ENCODE results near the gene PI4KB. TPM values are rescaled to one million over a fixed set of nuclear protein-coding genes. Genes with fewer than 3 reads are reported as not detected.

PI4KB gene
- polyA plus RNA-seq, 1 of the 3 experiments (the other 2 are of a cell fraction): 62.9 TPM

GRCh38 chr1:151293093-151293492, 34.1 kb downstream of the PI4KB start:
- H3K9me3 ChIP-seq: no peaks in the 10 kb centered on the region
- H4K20me1 ChIP-seq (ENCODE audit: insufficient read depth): no peaks in the 10 kb centered on the region
- H3K9me2 ChIP-seq: no peaks in the 10 kb centered on the region
- peaks cover 28 to 74% of the 10 kb centered on the region in 2 experiments for H3K36me3 ChIP-seq (replicated peaks in 1 of 2; ENCODE audit: control insufficient read depth in 1 of 2, insufficient read depth in 2 of 2, low read length in 1 of 2)
- peaks cover 11% of the 10 kb centered on the region; the same call in 1 of the 2 replicates for H3K79me2 ChIP-seq (ENCODE audit: insufficient read depth)
- TF ChIP-seq FOXJ3 (CRISPR knock-in tag; IDR thresholded peaks at IDR 0.05) (no peak), RAD21 (IDR thresholded peaks at IDR 0.05; ENCODE audit: low read length) (no peak), REST (IDR thresholded peaks at IDR 0.05; ENCODE audit: low read depth, low read length) (no peak), SIN3A (IDR thresholded peaks at IDR 0.05; ENCODE audit: borderline replicate concordance, low read depth, low read length) (no peak), EP300 (IDR thresholded peaks at IDR 0.05; ENCODE audit: borderline replicate concordance in 1 of 2, low read depth in 1 of 2, low read length in 1 of 2) (no peak), TAF1 (IDR thresholded peaks at IDR 0.05; ENCODE audit: borderline replicate concordance, low read depth, low read length) (no peak), SMC3 (IDR thresholded peaks at IDR 0.05; ENCODE audit: low read depth, low read length) (no peak)
- H3K27ac ChIP-seq (ENCODE audit: low read depth in 2 of 2, low read length in 1 of 2): no peak overlapping the region; a peak in 1 of 4 replicates
- DNase-seq: no peak
- H2AFZ ChIP-seq (ENCODE audit: low read depth): no peak overlapping the region
- no peak overlapping the region for H3K9ac ChIP-seq
- CTCF ChIA-PET: interaction anchor here (1.2 to 7.2 kb wide), 3 partner anchors 9 to 48 kb away, joined by 3 to 87 read pairs (median 4); no protein-coding TSS in a partner anchor
- no peak overlapping the region for H3K4me3 ChIP-seq (ENCODE audit: low read depth in 2 of 2, low read length in 1 of 2)
- no peaks in the 10 kb centered on the region for H3K27me3 ChIP-seq (ENCODE audit: insufficient read depth)
- WGBS (ENCODE audit: low lambda C conversion rate): 95% methylated on average over 4 of the region's 6 CpGs
- H3K4me2 ChIP-seq: no peak overlapping the region
- H3K4me1 ChIP-seq (ENCODE audit: control insufficient read depth in 1 of 2, insufficient read depth in 2 of 2, low read depth in 1 of 2, low read length in 1 of 2): no peaks in the 10 kb centered on the region
- H3F3A ChIP-seq (replicated peaks; ENCODE audit: insufficient read depth): peaks cover 2% of the 10 kb centered on the region
- POLR2A ChIA-PET: interaction anchor here (1.1 kb wide), 1 partner anchor 11 kb away, joined by 3 read pairs; no protein-coding TSS in a partner anchor

- Histone ChIP-seq H3K36me3 (replicated peaks in 1 of 2; ENCODE audit: control insufficient read depth in 1 of 2, insufficient read depth in 2 of 2, low read length in 1 of 2) (peaks cover 22 to 76% of the 10 kb centered on the region in 2 experiments), H3K27ac (ENCODE audit: low read depth in 2 of 2, low read length in 1 of 2) (no peak overlapping the region), H3K9ac (no peak overlapping the region), H3K27me3 (ENCODE audit: insufficient read depth) (no peaks in the 10 kb centered on the region), H4K20me1 (ENCODE audit: insufficient read depth) (no peaks in the 10 kb centered on the region), H3K9me3 (no peaks in the 10 kb centered on the region), H3K79me2 (ENCODE audit: insufficient read depth) (peaks cover 15% of the 10 kb centered on the region; the same call in 1 of the 2 replicates), H3K4me1 (ENCODE audit: control insufficient read depth in 1 of 2, insufficient read depth in 2 of 2, low read depth in 1 of 2, low read length in 1 of 2) (no peaks in the 10 kb centered on the region), H3K4me2 (no peak overlapping the region), H3K9me2 (no peaks in the 10 kb centered on the region), H3F3A (replicated peaks; ENCODE audit: insufficient read depth) (peaks cover 2% of the 10 kb centered on the region), H2AFZ (ENCODE audit: low read depth) (no peak overlapping the region), H3K4me3 (ENCODE audit: low read depth in 2 of 2, low read length in 1 of 2) (no peak overlapping the region)
- ChIA-PET POLR2A (interaction anchor here (1.1 kb wide), 1 partner anchor 11 kb away, joined by 3 read pairs; no protein-coding TSS in a partner anchor), CTCF (interaction anchor here (1.0 to 7.2 kb wide), 4 partner anchors 8 to 48 kb away, joined by 3 to 87 read pairs (median 4); no protein-coding TSS in a partner anchor)
- TF ChIP-seq POLR2AphosphoS5 (IDR thresholded peaks at IDR 0.05; ENCODE audit: low read depth, low read length) (peak; percentile 12), USF2 (IDR thresholded peaks at IDR 0.05; ENCODE audit: borderline replicate concordance, low read depth, low read length) (no peak), SMC3 (IDR thresholded peaks at IDR 0.05; ENCODE audit: low read depth, low read length) (no peak)
- peak; percentile 45 for DNase-seq
- 98% methylated on average over 12 of the region's 13 CpGs for WGBS (ENCODE audit: low lambda C conversion rate)
Measured at GRCh38 chr1:151292207-151293030, 34.8 kb downstream of the PI4KB start.
